Measurements from ENCODE around the gene ARL3. TPM values are rescaled to one million over a fixed set of nuclear protein-coding genes. Genes with fewer than 3 reads are reported as not detected.

ARL3 gene
- total RNA-seq, 1 experiment from 2014 or later, result 13.3 TPM

DNA sequence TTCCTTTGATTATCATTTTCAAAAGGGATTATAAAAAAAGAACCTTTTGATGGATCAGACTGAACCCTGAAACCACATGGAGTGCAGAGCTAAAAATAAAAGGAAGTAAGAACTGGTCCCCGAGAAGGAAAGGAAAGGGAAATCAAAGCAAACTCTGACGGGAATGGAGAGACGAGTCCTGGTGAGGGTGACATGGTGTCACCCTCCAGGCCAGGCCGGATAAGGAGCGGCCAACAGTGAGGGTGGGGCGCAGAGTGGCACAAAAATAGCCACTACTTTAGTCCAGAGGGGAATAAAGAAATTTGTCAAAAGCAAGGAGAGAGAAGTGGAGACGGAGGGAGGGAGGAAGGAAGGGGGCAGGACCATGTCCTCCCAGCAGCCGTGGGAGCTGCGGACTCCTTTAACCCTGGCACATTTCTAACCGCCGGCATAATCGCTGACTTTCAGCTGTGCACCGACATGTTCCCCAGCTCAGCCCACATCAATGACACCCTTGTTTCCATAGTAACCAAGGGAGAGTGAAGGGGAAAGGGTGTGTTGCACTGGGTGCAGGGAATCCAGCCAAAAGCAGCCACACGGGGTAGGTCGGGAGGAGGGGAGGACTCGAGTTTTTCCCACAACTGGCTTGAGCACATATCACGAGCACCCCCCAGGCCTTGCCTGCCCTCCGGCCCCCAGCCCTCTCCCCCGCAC lies 40.2 kb downstream of the ARL3 start:
- H3K9me3 Mint-ChIP-seq, result no peaks in the 10 kb centered on the region
- peaks cover 81% of the 10 kb centered on the region for H3K4me1 Mint-ChIP-seq
- H3K4me3 Mint-ChIP-seq, result peak overlapping the region; percentile 53
- no peak for DNase-seq (ENCODE audit: low spot score)
- ATAC-seq, result peak; percentile 2; the same call in 1 of the 2 replicates
- H3K27me3 Mint-ChIP-seq (ENCODE audit: low read depth), result no peaks in the 10 kb centered on the region
- ChIA-PET POLR2A (interaction anchor here (0.7 to 1.7 kb wide), 3 partner anchors 23 to 369 kb away, joined by 3 to 6 read pairs (median 5); partner anchors contain the start of gene TRIM8), CTCF (interaction anchor here (0.6 to 7.2 kb wide), 8 partner anchors 7 to 227 kb away, joined by 3 to 101 read pairs (median 4); partner anchors contain the start of genes ARL3 and SFXN2)
- H3K27ac Mint-ChIP-seq, result peak overlapping the region; percentile 81
- H3K36me3 Mint-ChIP-seq, result no peaks in the 10 kb centered on the region
- TF ChIP-seq, protein P1, sequence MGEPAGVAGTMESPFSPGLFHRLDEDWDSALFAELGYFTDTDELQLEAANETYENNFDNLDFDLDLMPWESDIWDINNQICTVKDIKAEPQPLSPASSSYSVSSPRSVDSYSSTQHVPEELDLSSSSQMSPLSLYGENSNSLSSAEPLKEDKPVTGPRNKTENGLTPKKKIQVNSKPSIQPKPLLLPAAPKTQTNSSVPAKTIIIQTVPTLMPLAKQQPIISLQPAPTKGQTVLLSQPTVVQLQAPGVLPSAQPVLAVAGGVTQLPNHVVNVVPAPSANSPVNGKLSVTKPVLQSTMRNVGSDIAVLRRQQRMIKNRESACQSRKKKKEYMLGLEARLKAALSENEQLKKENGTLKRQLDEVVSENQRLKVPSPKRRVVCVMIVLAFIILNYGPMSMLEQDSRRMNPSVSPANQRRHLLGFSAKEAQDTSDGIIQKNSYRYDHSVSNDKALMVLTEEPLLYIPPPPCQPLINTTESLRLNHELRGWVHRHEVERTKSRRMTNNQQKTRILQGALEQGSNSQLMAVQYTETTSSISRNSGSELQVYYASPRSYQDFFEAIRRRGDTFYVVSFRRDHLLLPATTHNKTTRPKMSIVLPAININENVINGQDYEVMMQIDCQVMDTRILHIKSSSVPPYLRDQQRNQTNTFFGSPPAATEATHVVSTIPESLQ (CRISPR knock-in tag; IDR thresholded peaks at IDR 0.05), result no peak
- no peak for TF ChIP-seq ZNF416 (CRISPR knock-in tag; IDR thresholded peaks at IDR 0.05)
- no peak for TF ChIP-seq GRHL2 (CRISPR knock-in tag; IDR thresholded peaks at IDR 0.05; ENCODE audit: insufficient replicate concordance, severe bottlenecking)
- TF ChIP-seq, protein P2, sequence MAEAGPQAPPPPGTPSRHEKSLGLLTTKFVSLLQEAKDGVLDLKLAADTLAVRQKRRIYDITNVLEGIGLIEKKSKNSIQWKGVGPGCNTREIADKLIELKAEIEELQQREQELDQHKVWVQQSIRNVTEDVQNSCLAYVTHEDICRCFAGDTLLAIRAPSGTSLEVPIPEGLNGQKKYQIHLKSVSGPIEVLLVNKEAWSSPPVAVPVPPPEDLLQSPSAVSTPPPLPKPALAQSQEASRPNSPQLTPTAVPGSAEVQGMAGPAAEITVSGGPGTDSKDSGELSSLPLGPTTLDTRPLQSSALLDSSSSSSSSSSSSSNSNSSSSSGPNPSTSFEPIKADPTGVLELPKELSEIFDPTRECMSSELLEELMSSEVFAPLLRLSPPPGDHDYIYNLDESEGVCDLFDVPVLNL (CRISPR knock-in tag; IDR thresholded peaks at IDR 0.05; ENCODE audit: borderline replicate concordance, low read depth), result no peak
- TF ChIP-seq NR2C2 (CRISPR knock-in tag; IDR thresholded peaks at IDR 0.05), result no peak
- TF ChIP-seq, protein P3, sequence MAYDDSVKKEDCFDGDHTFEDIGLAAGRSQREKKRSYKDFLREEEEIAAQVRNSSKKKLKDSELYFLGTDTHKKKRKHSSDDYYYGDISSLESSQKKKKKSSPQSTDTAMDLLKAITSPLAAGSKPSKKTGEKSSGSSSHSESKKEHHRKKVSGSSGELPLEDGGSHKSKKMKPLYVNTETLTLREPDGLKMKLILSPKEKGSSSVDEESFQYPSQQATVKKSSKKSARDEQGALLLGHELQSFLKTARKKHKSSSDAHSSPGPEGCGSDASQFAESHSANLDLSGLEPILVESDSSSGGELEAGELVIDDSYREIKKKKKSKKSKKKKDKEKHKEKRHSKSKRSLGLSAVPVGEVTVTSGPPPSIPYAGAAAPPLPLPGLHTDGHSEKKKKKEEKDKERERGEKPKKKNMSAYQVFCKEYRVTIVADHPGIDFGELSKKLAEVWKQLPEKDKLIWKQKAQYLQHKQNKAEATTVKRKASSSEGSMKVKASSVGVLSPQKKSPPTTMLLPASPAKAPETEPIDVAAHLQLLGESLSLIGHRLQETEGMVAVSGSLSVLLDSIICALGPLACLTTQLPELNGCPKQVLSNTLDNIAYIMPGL (CRISPR knock-in tag; IDR thresholded peaks at IDR 0.05), result no peak
- TF ChIP-seq, protein P4, sequence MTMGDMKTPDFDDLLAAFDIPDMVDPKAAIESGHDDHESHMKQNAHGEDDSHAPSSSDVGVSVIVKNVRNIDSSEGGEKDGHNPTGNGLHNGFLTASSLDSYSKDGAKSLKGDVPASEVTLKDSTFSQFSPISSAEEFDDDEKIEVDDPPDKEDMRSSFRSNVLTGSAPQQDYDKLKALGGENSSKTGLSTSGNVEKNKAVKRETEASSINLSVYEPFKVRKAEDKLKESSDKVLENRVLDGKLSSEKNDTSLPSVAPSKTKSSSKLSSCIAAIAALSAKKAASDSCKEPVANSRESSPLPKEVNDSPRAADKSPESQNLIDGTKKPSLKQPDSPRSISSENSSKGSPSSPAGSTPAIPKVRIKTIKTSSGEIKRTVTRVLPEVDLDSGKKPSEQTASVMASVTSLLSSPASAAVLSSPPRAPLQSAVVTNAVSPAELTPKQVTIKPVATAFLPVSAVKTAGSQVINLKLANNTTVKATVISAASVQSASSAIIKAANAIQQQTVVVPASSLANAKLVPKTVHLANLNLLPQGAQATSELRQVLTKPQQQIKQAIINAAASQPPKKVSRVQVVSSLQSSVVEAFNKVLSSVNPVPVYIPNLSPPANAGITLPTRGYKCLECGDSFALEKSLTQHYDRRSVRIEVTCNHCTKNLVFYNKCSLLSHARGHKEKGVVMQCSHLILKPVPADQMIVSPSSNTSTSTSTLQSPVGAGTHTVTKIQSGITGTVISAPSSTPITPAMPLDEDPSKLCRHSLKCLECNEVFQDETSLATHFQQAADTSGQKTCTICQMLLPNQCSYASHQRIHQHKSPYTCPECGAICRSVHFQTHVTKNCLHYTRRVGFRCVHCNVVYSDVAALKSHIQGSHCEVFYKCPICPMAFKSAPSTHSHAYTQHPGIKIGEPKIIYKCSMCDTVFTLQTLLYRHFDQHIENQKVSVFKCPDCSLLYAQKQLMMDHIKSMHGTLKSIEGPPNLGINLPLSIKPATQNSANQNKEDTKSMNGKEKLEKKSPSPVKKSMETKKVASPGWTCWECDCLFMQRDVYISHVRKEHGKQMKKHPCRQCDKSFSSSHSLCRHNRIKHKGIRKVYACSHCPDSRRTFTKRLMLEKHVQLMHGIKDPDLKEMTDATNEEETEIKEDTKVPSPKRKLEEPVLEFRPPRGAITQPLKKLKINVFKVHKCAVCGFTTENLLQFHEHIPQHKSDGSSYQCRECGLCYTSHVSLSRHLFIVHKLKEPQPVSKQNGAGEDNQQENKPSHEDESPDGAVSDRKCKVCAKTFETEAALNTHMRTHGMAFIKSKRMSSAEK (CRISPR knock-in tag; IDR thresholded peaks at IDR 0.05; ENCODE audit: borderline replicate concordance), result no peak
- TF ChIP-seq, protein P5, sequence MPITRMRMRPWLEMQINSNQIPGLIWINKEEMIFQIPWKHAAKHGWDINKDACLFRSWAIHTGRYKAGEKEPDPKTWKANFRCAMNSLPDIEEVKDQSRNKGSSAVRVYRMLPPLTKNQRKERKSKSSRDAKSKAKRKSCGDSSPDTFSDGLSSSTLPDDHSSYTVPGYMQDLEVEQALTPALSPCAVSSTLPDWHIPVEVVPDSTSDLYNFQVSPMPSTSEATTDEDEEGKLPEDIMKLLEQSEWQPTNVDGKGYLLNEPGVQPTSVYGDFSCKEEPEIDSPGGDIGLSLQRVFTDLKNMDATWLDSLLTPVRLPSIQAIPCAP (CRISPR knock-in tag; IDR thresholded peaks at IDR 0.05), result no peak
- no peak for TF ChIP-seq ESRRA (CRISPR knock-in tag; IDR thresholded peaks at IDR 0.05; ENCODE audit: borderline replicate concordance)
- TF ChIP-seq, protein P6, sequence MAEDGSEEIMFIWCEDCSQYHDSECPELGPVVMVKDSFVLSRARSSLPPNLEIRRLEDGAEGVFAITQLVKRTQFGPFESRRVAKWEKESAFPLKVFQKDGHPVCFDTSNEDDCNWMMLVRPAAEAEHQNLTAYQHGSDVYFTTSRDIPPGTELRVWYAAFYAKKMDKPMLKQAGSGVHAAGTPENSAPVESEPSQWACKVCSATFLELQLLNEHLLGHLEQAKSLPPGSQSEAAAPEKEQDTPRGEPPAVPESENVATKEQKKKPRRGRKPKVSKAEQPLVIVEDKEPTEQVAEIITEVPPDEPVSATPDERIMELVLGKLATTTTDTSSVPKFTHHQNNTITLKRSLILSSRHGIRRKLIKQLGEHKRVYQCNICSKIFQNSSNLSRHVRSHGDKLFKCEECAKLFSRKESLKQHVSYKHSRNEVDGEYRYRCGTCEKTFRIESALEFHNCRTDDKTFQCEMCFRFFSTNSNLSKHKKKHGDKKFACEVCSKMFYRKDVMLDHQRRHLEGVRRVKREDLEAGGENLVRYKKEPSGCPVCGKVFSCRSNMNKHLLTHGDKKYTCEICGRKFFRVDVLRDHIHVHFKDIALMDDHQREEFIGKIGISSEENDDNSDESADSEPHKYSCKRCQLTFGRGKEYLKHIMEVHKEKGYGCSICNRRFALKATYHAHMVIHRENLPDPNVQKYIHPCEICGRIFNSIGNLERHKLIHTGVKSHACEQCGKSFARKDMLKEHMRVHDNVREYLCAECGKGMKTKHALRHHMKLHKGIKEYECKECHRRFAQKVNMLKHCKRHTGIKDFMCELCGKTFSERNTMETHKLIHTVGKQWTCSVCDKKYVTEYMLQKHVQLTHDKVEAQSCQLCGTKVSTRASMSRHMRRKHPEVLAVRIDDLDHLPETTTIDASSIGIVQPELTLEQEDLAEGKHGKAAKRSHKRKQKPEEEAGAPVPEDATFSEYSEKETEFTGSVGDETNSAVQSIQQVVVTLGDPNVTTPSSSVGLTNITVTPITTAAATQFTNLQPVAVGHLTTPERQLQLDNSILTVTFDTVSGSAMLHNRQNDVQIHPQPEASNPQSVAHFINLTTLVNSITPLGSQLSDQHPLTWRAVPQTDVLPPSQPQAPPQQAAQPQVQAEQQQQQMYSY (CRISPR knock-in tag; IDR thresholded peaks at IDR 0.05), result no peak

Data from WTC11 (cell line).